ENCODE measurements around the gene HECTD1. TPM values are rescaled to one million over a fixed set of nuclear protein-coding genes. Genes with fewer than 3 reads are reported as not detected.

HECTD1 gene
- total and polyA plus RNA-seq, 9 of the 15 experiments (the other 6 are each of a cell fraction or from before 2014, with no cell fraction given): 27.9 to 111 (median 78.1) TPM

GRCh38 chr14:31127690-31128089, 79.9 kb downstream of the HECTD1 start (continued):
- TF ChIP-seq THRA (IDR thresholded peaks at IDR 0.05): no peak
- no peak for TF ChIP-seq CREBBP (IDR thresholded peaks at IDR 0.05; ENCODE audit: low read depth, low read length)
- TF ChIP-seq FOXJ2 (tag; IDR thresholded peaks at IDR 0.05): peak; percentile 95

- Histone ChIP-seq H3K4me1 (replicated peaks in 1 of 2; ENCODE audit: control insufficient read depth in 2 of 2, insufficient read depth in 2 of 2, low read length in 2 of 2) (no peaks in the 10 kb centered on the region), H3K27me3 (ENCODE audit: control insufficient read depth in 2 of 2, insufficient read depth in 2 of 2, low read length in 2 of 2) (no peaks in the 10 kb centered on the region), H3K9me1 (ENCODE audit: control insufficient read depth, insufficient read depth, low read length) (no peaks in the 10 kb centered on the region), H3K79me2 (ENCODE audit: control insufficient read depth, insufficient read depth, low read length) (no peaks in the 10 kb centered on the region), H3K27ac (ENCODE audit: extremely low read depth, low read depth, low read length) (no peak overlapping the region), H3K36me3 (ENCODE audit: control insufficient read depth, insufficient read depth, low read length) (peaks cover 88% of the 10 kb centered on the region), H2AFZ (ENCODE audit: low read depth, low read length) (no peak overlapping the region), H3K4me2 (ENCODE audit: insufficient read depth, low read length) (no peak overlapping the region), H3K9me3 (replicated peaks; ENCODE audit: control insufficient read depth, insufficient read depth, low read depth, low read length) (no peaks in the 10 kb centered on the region), H4K20me1 (replicated peaks; ENCODE audit: control insufficient read depth, insufficient read depth, low read length) (no peaks in the 10 kb centered on the region), H3K4me3 (no peak overlapping the region), H3K9ac (ENCODE audit: insufficient read depth in 1 of 2, low read depth in 2 of 2, low read length in 2 of 2) (no peak overlapping the region)
- CTCF ChIA-PET (ENCODE audit: low intra/inter-chr PET ratio): no interaction called here
- TF ChIP-seq ZNF785 (CRISPR knock-in tag; IDR thresholded peaks at IDR 0.05): no peak
- ATAC-seq (no peak), FAIRE-seq (no peak), DNase-seq (ENCODE audit: extremely low read depth in 1 of 4, low spot score in 3 of 4) (no peak)
- POLR2A ChIA-PET: interaction anchor here (0.6 to 1.2 kb wide), 2 partner anchors 9 to 200 kb away, joined by 3 to 4 read pairs; no protein-coding TSS in a partner anchor
- intact Hi-C loops (cut with micrococcal nuclease) (no loop called here), in situ Hi-C loops (cut with MboI) (no loop called here)
- no TSS peak for BruUV-seq (replicated peaks)
- WGBS (ENCODE audit: insufficient coverage, low coverage, missing lambda C conversion rate): 97% methylated on average over 3 of the region's 7 CpGs
These were observed 80.9 kb downstream of the HECTD1 start for GRCh38 chr14:31126680-31127079.

Measured in K562 (cell line).